WTC11 (cell line): ENCODE data around the gene PADI1. TPM values are rescaled to one million over a fixed set of nuclear protein-coding genes. Genes with fewer than 3 reads are reported as not detected.

Source experiments
- ATAC-seq: fragments of 200-7000 bp; cut with Tn5 transposase; 2 replicates; pipeline ENCODE4 v1.10.0; 2021; ENCODE audit warnings: mild to moderate bottlenecking, moderate library complexity
- CTCF ChIA-PET: fragments of 300-600 bp; sonication (Branson Sonifier 250); formaldehyde crosslinking; loops from one replicate; lab custom pipeline; 2021; ENCODE audit warnings: antibody characterized with exemption; lab: Charles Lee
- POLR2A ChIA-PET: fragments of 350-600 bp; sonication (Branson Sonifier 250); formaldehyde crosslinking; loops from one replicate; lab custom pipeline; 2021; ENCODE audit warnings: antibody characterized with exemption; lab: Charles Lee
- DNase-seq: peaks from one replicate; pipeline ENCODE4 v3.0.0; 2021; ENCODE audit warnings: low spot score
- H3K27ac Mint-ChIP-seq: 2 replicates; pipeline ENCODE4 v1.8.0; 2021; ENCODE audit warnings: mixed read lengths
- H3K27me3 Mint-ChIP-seq: 2 replicates; pipeline ENCODE4 v1.8.0; 2021; ENCODE audit warnings: low read depth, mild to moderate bottlenecking, moderate library complexity, mixed read lengths
- H3K36me3 Mint-ChIP-seq: 2 replicates; pipeline ENCODE4 v1.8.0; 2021; ENCODE audit warnings: mixed read lengths
- H3K4me1 Mint-ChIP-seq: 2 replicates; pipeline ENCODE4 v1.8.0; 2022; ENCODE audit warnings: mixed read lengths
- H3K4me3 Mint-ChIP-seq: 2 replicates; pipeline ENCODE4 v1.8.0; 2021; ENCODE audit warnings: mild to moderate bottlenecking, moderate library complexity, mixed read lengths
- H3K9me3 Mint-ChIP-seq: 2 replicates; pipeline ENCODE4 v1.8.0; 2021; ENCODE audit warnings: mixed read lengths
- AFF4 ChIP-seq: sonication (generic); formaldehyde crosslinking; IDR thresholded peaks from 2 replicates; pipeline ENCODE4 v1.8.1; 2023; ENCODE audit warnings: mild to moderate bottlenecking, missing genetic modification reagents, borderline replicate concordance
- ARID4B ChIP-seq: sonication (generic); formaldehyde crosslinking; IDR thresholded peaks from 2 replicates; pipeline ENCODE4 v1.8.0; 2023; ENCODE audit warnings: missing genetic modification reagents, mild to moderate bottlenecking, borderline replicate concordance
- ATF1 ChIP-seq: sonication (generic); formaldehyde crosslinking; IDR thresholded peaks from 2 replicates; pipeline ENCODE4 v1.8.1; 2023; ENCODE audit warnings: mild to moderate bottlenecking, moderate library complexity, missing genetic modification reagents
- CREB1 ChIP-seq: sonication (generic); formaldehyde crosslinking; IDR thresholded peaks from 2 replicates; pipeline ENCODE4 v1.8.0; 2023; ENCODE audit warnings: mild to moderate bottlenecking, missing genetic modification reagents
- CTCF ChIP-seq: fragments of 200-600 bp; IDR thresholded peaks from 2 replicates; pipeline ENCODE4 v1.8.0; 2022; ENCODE audit warnings: antibody characterized with exemption
- ELF4 ChIP-seq: sonication (generic); formaldehyde crosslinking; IDR thresholded peaks from 2 replicates; pipeline ENCODE4 v1.8.1; 2022; ENCODE audit warnings: low read depth, mild to moderate bottlenecking, moderate library complexity, missing genetic modification reagents
- ESRRA ChIP-seq: sonication (generic); formaldehyde crosslinking; IDR thresholded peaks from 2 replicates; pipeline ENCODE4 v1.8.1; 2022; ENCODE audit warnings: mild to moderate bottlenecking, missing genetic modification reagents, borderline replicate concordance
- FOXJ3 ChIP-seq: sonication (generic); formaldehyde crosslinking; IDR thresholded peaks from 2 replicates; pipeline ENCODE4 v1.9.0; 2021; ENCODE audit warnings: missing genetic modification reagents, mild to moderate bottlenecking, borderline replicate concordance
- IRF1 ChIP-seq: sonication (generic); formaldehyde crosslinking; IDR thresholded peaks from 2 replicates; pipeline ENCODE4 v1.8.0; 2023; ENCODE audit warnings: missing genetic modification reagents
- MAX ChIP-seq: sonication (generic); formaldehyde crosslinking; IDR thresholded peaks from 2 replicates; pipeline ENCODE4 v1.8.0; 2022; ENCODE audit warnings: mild to moderate bottlenecking, missing genetic modification reagents
- MLX ChIP-seq: sonication (generic); formaldehyde crosslinking; IDR thresholded peaks from 2 replicates; pipeline ENCODE4 v1.8.1; 2023; ENCODE audit warnings: mild to moderate bottlenecking, missing genetic modification reagents, moderate library complexity
- NR3C1 ChIP-seq: sonication (generic); formaldehyde crosslinking; conservative IDR thresholded peaks from 2 replicates; pipeline ENCODE4 v1.8.1; 2023; ENCODE audit warnings: low read depth, mild to moderate bottlenecking, missing genetic modification reagents
- PRRX2 ChIP-seq: fragments of 250-450 bp; sonication (Bioruptor Pico); IDR thresholded peaks from 2 replicates; pipeline ENCODE4 v1.8.0; 2021; ENCODE audit warnings: mild to moderate bottlenecking
- TEAD1 ChIP-seq: sonication (generic); formaldehyde crosslinking; IDR thresholded peaks from 2 replicates; pipeline ENCODE4 v1.8.0; 2022; ENCODE audit warnings: mild to moderate bottlenecking, missing genetic modification reagents
- TP53 ChIP-seq: sonication (generic); formaldehyde crosslinking; IDR thresholded peaks from 2 replicates; pipeline ENCODE4 v1.8.1; 2023; ENCODE audit warnings: mild to moderate bottlenecking, missing genetic modification reagents
- USF1 ChIP-seq: sonication (generic); formaldehyde crosslinking; IDR thresholded peaks from 2 replicates; pipeline ENCODE4 v1.8.0; 2022; ENCODE audit warnings: mild to moderate bottlenecking, missing genetic modification reagents
- ZNF138 ChIP-seq: sonication (generic); formaldehyde crosslinking; conservative IDR thresholded peaks from 2 replicates; pipeline ENCODE4 v1.8.1; 2022; ENCODE audit warnings: mild to moderate bottlenecking, moderate library complexity, missing genetic modification reagents
- ZNF219 ChIP-seq: sonication (generic); formaldehyde crosslinking; IDR thresholded peaks from 2 replicates; pipeline ENCODE4 v1.8.0; 2023; ENCODE audit warnings: missing genetic modification reagents, mild to moderate bottlenecking, borderline replicate concordance
- ZSCAN18 ChIP-seq: fragments of 250-450 bp; sonication (Bioruptor Pico); IDR thresholded peaks from 2 replicates; pipeline ENCODE4 v2.1.2; 2022; ENCODE audit warnings: mild to moderate bottlenecking, moderate library complexity
- total RNA-seq: library from RNA; stranded (reverse); gene quantifications from 3 replicates; pipeline ENCODE4 v1.2.3, GENCODE V29; 2021

Gene PADI1
- total RNA-seq, 1 experiment from 2014 or later: 0.15 TPM

GRCh38 chr1:17186216-17186909 is 18.6 kb upstream of the PADI1 start:
- no peaks in the 10 kb centered on the region for H3K27me3 Mint-ChIP-seq
- H3K36me3 Mint-ChIP-seq: peaks cover 4% of the 10 kb centered on the region
- peaks cover 20% of the 10 kb centered on the region for H3K4me1 Mint-ChIP-seq
- H3K4me3 Mint-ChIP-seq: no peak overlapping the region
- DNase-seq (no peak), ATAC-seq (no peak; the same call in 1 of the 2 replicates)
- ChIA-PET CTCF (no interaction called here), POLR2A (no interaction called here)
- H3K9me3 Mint-ChIP-seq: peaks cover 12% of the 10 kb centered on the region
- TF ChIP-seq IRF1 (CRISPR knock-in tag) (no peak), TEAD1 (no peak), CTCF (no peak), NR3C1 (no peak), ELF4 (CRISPR knock-in tag) (no peak), PRRX2 (CRISPR knock-in tag) (no peak), MLX (CRISPR knock-in tag) (no peak), ZNF138 (CRISPR knock-in tag) (no peak), FOXJ3 (CRISPR knock-in tag) (no peak), AFF4 (no peak), ZSCAN18 (no peak)
- no peak overlapping the region for H3K27ac Mint-ChIP-seq

- Mint-ChIP-seq H3K4me3 (no peak overlapping the region), H3K36me3 (peaks cover 4% of the 10 kb centered on the region), H3K27ac (no peak overlapping the region), H3K4me1 (peaks cover 16% of the 10 kb centered on the region), H3K27me3 (peaks cover 3% of the 10 kb centered on the region; the same call in 1 of the 2 replicates), H3K9me3 (peaks cover 12% of the 10 kb centered on the region)
- ChIA-PET POLR2A (no interaction called here), CTCF (interaction anchor here (0.8 to 1.4 kb wide), 3 partner anchors 50 to 61 kb away, joined by 3 to 5 read pairs (median 3); no protein-coding TSS in a partner anchor)
- DNase-seq (no peak), ATAC-seq (no peak; the same call in 1 of the 2 replicates)
- no peak for TF ChIP-seq CREB1 (CRISPR knock-in tag)
- no peak for TF ChIP-seq ATF1 (CRISPR knock-in tag)
- TF ChIP-seq ZNF138 (CRISPR knock-in tag): no peak
- no peak for TF ChIP-seq USF1 (CRISPR knock-in tag)
- no peak for TF ChIP-seq TP53 (CRISPR knock-in tag)
- no peak for TF ChIP-seq PRRX2 (CRISPR knock-in tag)
- TF ChIP-seq ARID4B (CRISPR knock-in tag): no peak
- no peak for TF ChIP-seq MAX (CRISPR knock-in tag)
- TF ChIP-seq ESRRA: no peak
- TF ChIP-seq ZNF219: no peak
- no peak for TF ChIP-seq MLX (CRISPR knock-in tag)
- no peak for TF ChIP-seq TEAD1
Observed at GRCh38 chr1:17187051-17187450, 17.9 kb upstream of the PADI1 start.
